Erythroblast (primary cell): Measurements from ENCODE around the gene AZGP1.

ENCODE experiments used
- GATA1 ChIP-seq: IDR thresholded peaks from 2 replicates; pipeline ENCODE4 v1.6.1; 2011; ENCODE audit warnings: low read depth, mild to moderate bottlenecking, control low read depth, low read length, moderate library complexity
- POLR2A ChIP-seq: IDR thresholded peaks from 2 replicates; pipeline ENCODE4 v1.6.1; 2011; ENCODE audit warnings: mild to moderate bottlenecking, low read length

DNA sequence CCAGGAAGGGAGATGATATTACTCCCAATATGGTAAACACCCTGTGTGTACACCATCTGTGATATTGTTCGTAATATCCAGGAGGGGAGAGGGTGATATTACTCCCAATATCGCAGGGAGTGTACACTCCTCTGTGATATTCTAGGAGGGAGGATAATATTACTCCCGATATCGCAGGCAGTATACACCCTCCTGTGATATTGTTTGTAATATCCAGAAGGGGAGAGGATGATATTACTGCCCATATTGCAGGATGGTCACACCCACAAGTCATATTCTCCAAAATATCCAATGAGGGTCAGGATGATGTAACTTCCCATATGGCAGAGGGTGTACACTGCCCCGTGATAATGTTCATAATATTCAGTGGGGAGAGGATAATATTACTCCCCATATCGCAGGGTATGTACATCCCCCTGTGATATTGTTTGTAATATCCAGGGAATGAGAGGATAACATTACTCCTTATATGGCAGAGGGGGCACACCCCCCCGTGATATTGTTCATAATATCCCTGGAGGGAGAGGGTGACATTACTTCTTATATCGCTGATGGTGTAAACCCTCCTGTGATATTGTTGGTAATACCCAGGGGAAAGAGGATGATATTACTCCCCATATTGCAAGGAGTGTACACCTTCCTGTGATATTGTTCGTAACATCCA, 17.1 kb downstream of the AZGP1 start:
- TF ChIP-seq POLR2A, result no peak
- no peak for TF ChIP-seq GATA1
